NCI-H510A treated with DMSO at 0.1 percent for 48 hours (cell line): Measurements from ENCODE around the gene SH3PXD2A.
A peak's percentile ranks its signal among the peaks of the same experiment; 100 is the strongest.

ENCODE experiments used
- DNase-seq: peaks from one replicate; lab custom pipeline; 2025; lab: John Stamatoyannopoulos, UW

The SH3PXD2A gene

GRCh38 chr10:103855424-103855823 lies at the start of gene SH3PXD2A:
Gene SH3PXD2A, minus strand, starts transcription at chr10:103855576. Its CDS starts 310 bp downstream, at chr10:103855266.
- peak; percentile 22 for DNase-seq

- no peak for DNase-seq
Observed at GRCh38 chr10:103901299-103901698, 45.9 kb upstream of the SH3PXD2A start.

GRCh38 chr10:103899312-103899711 lies 43.9 kb upstream of the SH3PXD2A start:
- no peak for DNase-seq

GRCh38 chr10:103897241-103897774 lies 41.9 kb upstream of the SH3PXD2A start:
- DNase-seq, result no peak

- DNase-seq, result no peak
Observed at GRCh38 chr10:103896225-103896624, 40.8 kb upstream of the SH3PXD2A start.

- no peak for DNase-seq
Observed at GRCh38 chr10:103895411-103896186, 40.2 kb upstream of the SH3PXD2A start.

GRCh38 chr10:103894441-103894864 lies 39.1 kb upstream of the SH3PXD2A start:
- DNase-seq, result no peak

- no peak for DNase-seq
Observed at GRCh38 chr10:103893817-103894216, 38.4 kb upstream of the SH3PXD2A start.

- DNase-seq, result no peak
Observed at GRCh38 chr10:103892181-103892580, 36.8 kb upstream of the SH3PXD2A start.

- DNase-seq, result no peak
Observed at GRCh38 chr10:103890688-103891087, 35.3 kb upstream of the SH3PXD2A start.

- peak; percentile 74 for DNase-seq
Observed at GRCh38 chr10:103890194-103890658, 34.9 kb upstream of the SH3PXD2A start.

GRCh38 chr10:103889121-103889720 lies 33.8 kb upstream of the SH3PXD2A start:
- DNase-seq, result no peak

- DNase-seq, result peak; percentile 93
Observed at GRCh38 chr10:103888113-103888841, 32.9 kb upstream of the SH3PXD2A start.

- DNase-seq, result no peak
Observed at GRCh38 chr10:103885617-103886016, 30.2 kb upstream of the SH3PXD2A start.

GRCh38 chr10:103884681-103885139 lies 29.3 kb upstream of the SH3PXD2A start:
- DNase-seq, result peak; percentile 87

- DNase-seq, result no peak
Observed at GRCh38 chr10:103882285-103883007, 27.1 kb upstream of the SH3PXD2A start.

- DNase-seq, result peak; percentile 33
Observed at GRCh38 chr10:103881416-103882284, 26.3 kb upstream of the SH3PXD2A start.

- DNase-seq, result no peak
Observed at GRCh38 chr10:103879831-103880230, 24.5 kb upstream of the SH3PXD2A start.

- no peak for DNase-seq
Observed at GRCh38 chr10:103879409-103879808, 24.0 kb upstream of the SH3PXD2A start.

GRCh38 chr10:103877861-103878260 lies 22.5 kb upstream of the SH3PXD2A start:
- no peak for DNase-seq

GRCh38 chr10:103876155-103876554 lies 20.8 kb upstream of the SH3PXD2A start:
- no peak for DNase-seq
